Stimulated activated CD4-positive, alpha-beta T cell treated with anti-CD3 and anti-CD28 coated beads, TNF-alpha, amount 100 ng/mL, for 48 hours (primary cell): ENCODE measurements around the gene FASLG.

Source experiments
- DNase-seq, 3 donors: peaks; one replicate each; pipeline ENCODE4 v3.0.0-alpha.2; 2020; ENCODE audit warnings: low read depth in 3 of 3

FASLG gene

GRCh38 chr1:172646653-172647052 is 12.2 kb upstream of the FASLG start:
- DNase-seq, result no peak

- DNase-seq, result no peak
These were observed 11.8 kb upstream of the FASLG start for GRCh38 chr1:172647110-172647564.

- DNase-seq, result no peak
These were observed 10.9 kb upstream of the FASLG start for GRCh38 chr1:172647987-172648386.

GRCh38 chr1:172650474-172651193 is 8.3 kb upstream of the FASLG start:
- DNase-seq, result no peak

- no peak for DNase-seq
These were observed 5.7 kb upstream of the FASLG start for GRCh38 chr1:172653015-172653709.

GRCh38 chr1:172654535-172654934 is 4.4 kb upstream of the FASLG start:
- no peak for DNase-seq

GRCh38 chr1:172656576-172656975 is 2.3 kb upstream of the FASLG start:
- DNase-seq, result no peak

GRCh38 chr1:172657586-172657985 is 1.3 kb upstream of the FASLG start:
- DNase-seq, result no peak

- no peak for DNase-seq
These were observed 2.2 kb downstream of the FASLG start for GRCh38 chr1:172661107-172661506.

- DNase-seq, result peak; percentile 80 to 90 (median 81)
These were observed 3.7 kb downstream of the FASLG start for GRCh38 chr1:172662464-172663109.

- no peak for DNase-seq
These were observed 4.8 kb downstream of the FASLG start for GRCh38 chr1:172663732-172664131.

- no peak for DNase-seq
These were observed 9.2 kb downstream of the FASLG start for GRCh38 chr1:172668097-172668496.

- DNase-seq, result no peak
These were observed 10.1 kb downstream of the FASLG start for GRCh38 chr1:172669011-172669410.

GRCh38 chr1:172670316-172670715 is 11.4 kb downstream of the FASLG start:
- no peak for DNase-seq

- DNase-seq, result no peak
These were observed 11.9 kb downstream of the FASLG start for GRCh38 chr1:172670791-172671190.

GRCh38 chr1:172671591-172671990 is 12.7 kb downstream of the FASLG start:
- DNase-seq, result no peak

- DNase-seq, result no peak
These were observed 13.8 kb downstream of the FASLG start for GRCh38 chr1:172672720-172673119.

GRCh38 chr1:172673761-172674160 is 14.9 kb downstream of the FASLG start:
- no peak for DNase-seq

GRCh38 chr1:172674831-172675613 is 16.1 kb downstream of the FASLG start:
- DNase-seq, result no peak

- DNase-seq, result no peak
These were observed 20.3 kb downstream of the FASLG start for GRCh38 chr1:172679000-172679772.

GRCh38 chr1:172680244-172680643 is 21.3 kb downstream of the FASLG start:
- no peak for DNase-seq
